Neural cell (in vitro differentiated cells): ENCODE measurements around the gene DUS3L. TPM values are rescaled to one million over a fixed set of nuclear protein-coding genes. Genes with fewer than 3 reads are reported as not detected.

Experiments
- H2AFZ ChIP-seq: fragments of 200-600, 300-800 bp; sonication (generic), shearing (Covaris generic); 2 replicates; pipeline ENCODE4 v1.6.0; 2014; ENCODE audit warnings: low read depth, mild to moderate bottlenecking, antibody characterized with exemption, low read length, moderate library complexity
- H3F3A ChIP-seq: fragments of 200-600 bp; shearing (Covaris generic); 2 replicates; pipeline ENCODE4 v1.6.1; 2016; ENCODE audit warnings: mild to moderate bottlenecking, moderate library complexity, mixed read lengths, antibody characterized with exemption, low read length; ENCODE audit not compliant: insufficient read depth, poor library complexity, severe bottlenecking
- H3K27ac ChIP-seq: fragments of 200-600, 300-800 bp; sonication (generic), shearing (Covaris generic); 2 replicates; pipeline ENCODE4 v1.5.1; 2014; ENCODE audit warnings: mild to moderate bottlenecking, low read length, moderate library complexity
- H3K27me3 ChIP-seq: fragments of 300-800, 200-600 bp; sonication (generic), shearing (Covaris generic); 2 replicates; pipeline ENCODE4 v1.6.0; 2014; ENCODE audit warnings: mild to moderate bottlenecking, low read depth, low read length, moderate library complexity; ENCODE audit not compliant: insufficient read depth
- H3K36me3 ChIP-seq: fragments of 300-800, 200-600 bp; sonication (generic), shearing (Covaris generic); 2 replicates; pipeline ENCODE4 v1.5.1; 2014; ENCODE audit warnings: mild to moderate bottlenecking, antibody characterized with exemption, low read length, moderate library complexity; ENCODE audit not compliant: insufficient read depth
- H3K4me2 ChIP-seq: fragments of 300-800, 200-600 bp; sonication (generic), shearing (Covaris generic); 2 replicates; pipeline ENCODE4 v1.6.0; 2014; ENCODE audit warnings: mild to moderate bottlenecking, low read length
- H3K4me3 ChIP-seq: fragments of 300-800, 200-600 bp; sonication (generic), shearing (Covaris generic); 2 replicates; pipeline ENCODE4 v1.5.1; 2014; ENCODE audit warnings: mild to moderate bottlenecking, low read length, moderate library complexity
- H3K79me2 ChIP-seq: fragments of 200-600 bp; shearing (Covaris generic); replicated peaks from 2 replicates; pipeline ENCODE4 v1.6.0; 2014; ENCODE audit warnings: mild to moderate bottlenecking, low read length, moderate library complexity; ENCODE audit not compliant: insufficient read depth
- H3K9ac ChIP-seq: fragments of 300-800, 200-600 bp; sonication (generic), shearing (Covaris generic); 2 replicates; pipeline ENCODE4 v1.6.1; 2016; ENCODE audit warnings: mild to moderate bottlenecking, low read length, mixed read lengths
- H3K9me2 ChIP-seq: fragments of 200-600 bp; shearing (Covaris generic); 2 replicates; pipeline ENCODE4 v1.6.1; 2016; ENCODE audit warnings: mild to moderate bottlenecking, low read length, mixed read lengths; ENCODE audit not compliant: insufficient read depth
- H3K9me3 ChIP-seq: fragments of 200-600, 300-800 bp; sonication (generic), shearing (Covaris generic); 2 replicates; pipeline ENCODE4 v1.6.1; 2016; ENCODE audit warnings: mild to moderate bottlenecking, mixed run types, low read length, moderate library complexity, mixed read lengths
- H4K20me1 ChIP-seq: fragments of 200-600 bp; shearing (Covaris generic); 2 replicates; pipeline ENCODE4 v1.6.1; 2016; ENCODE audit warnings: mild to moderate bottlenecking, mixed run types; ENCODE audit not compliant: insufficient read depth
- CTCF ChIP-seq: fragments of 450-650 bp; IDR thresholded peaks from 2 replicates; pipeline ENCODE4 v1.5.1; 2014; ENCODE audit warnings: antibody characterized with exemption, mild to moderate bottlenecking, moderate library complexity; ENCODE audit not compliant: poor library complexity, severe bottlenecking
- EP300 ChIP-seq: fragments of 450-650 bp; conservative IDR thresholded peaks from 2 replicates; pipeline ENCODE4 v1.6.1; 2014; ENCODE audit warnings: antibody characterized with exemption, mild to moderate bottlenecking, moderate library complexity; ENCODE audit not compliant: poor library complexity, severe bottlenecking
- EZH2 ChIP-seq: fragments of 200-600, 300-800 bp; shearing (Covaris generic), sonication (generic); IDR thresholded peaks from 2 replicates; pipeline ENCODE4 v1.6.1; 2014; ENCODE audit warnings: antibody characterized with exemption, low read length, borderline replicate concordance, mild to moderate bottlenecking; ENCODE audit not compliant: insufficient read depth, poor library complexity, severe bottlenecking
- MXI1 ChIP-seq: fragments of 450-650 bp; conservative IDR thresholded peaks from 2 replicates; pipeline ENCODE4 v1.6.1; 2014; ENCODE audit warnings: antibody characterized with exemption, mild to moderate bottlenecking; ENCODE audit not compliant: poor library complexity, severe bottlenecking
- POLR2AphosphoS5 ChIP-seq: IDR thresholded peaks from 2 replicates; pipeline ENCODE4 v1.6.1; 2012
- RAD21 ChIP-seq: fragments of 450-650 bp; conservative IDR thresholded peaks from 2 replicates; pipeline ENCODE4 v1.6.1; 2014; ENCODE audit warnings: antibody characterized with exemption, mild to moderate bottlenecking, moderate library complexity
- REST ChIP-seq: IDR thresholded peaks from 2 replicates; pipeline ENCODE4 v1.6.1; 2012; ENCODE audit warnings: borderline replicate concordance
- SMC3 ChIP-seq: fragments of 450-650 bp; conservative IDR thresholded peaks from 2 replicates; pipeline ENCODE4 v1.6.1; 2014; ENCODE audit warnings: antibody characterized with exemption, mild to moderate bottlenecking, moderate library complexity; ENCODE audit not compliant: poor library complexity
- TAF1 ChIP-seq: IDR thresholded peaks from 2 replicates; pipeline ENCODE4 v1.6.1; 2012; ENCODE audit warnings: low read depth
- polyA plus RNA-seq: library from polyadenylated mRNA; depleted of rRNA; stranded (reverse); fragments of >200 nt; gene quantifications from 2 replicates; pipeline ENCODE4 v1.2.3, GENCODE V29; 2014

Gene DUS3L
- polyA plus RNA-seq, 1 donor from 2014 or later = 34.2 TPM

- Histone ChIP-seq H3K27me3 (peaks cover 14% of the 10 kb centered on the region), H3K4me2 (no peak overlapping the region), H3K9me2 (no peaks in the 10 kb centered on the region), H4K20me1 (no peaks in the 10 kb centered on the region), H2AFZ (no peak overlapping the region), H3K9ac (no peak overlapping the region), H3K79me2 (no peaks in the 10 kb centered on the region), H3F3A (no peaks in the 10 kb centered on the region), H3K27ac (no peak overlapping the region), H3K4me3 (no peak overlapping the region), H3K9me3 (no peaks in the 10 kb centered on the region), H3K36me3 (no peaks in the 10 kb centered on the region)
- no peak for TF ChIP-seq EZH2
- TF ChIP-seq EP300 = no peak
- no peak for TF ChIP-seq TAF1
- no peak for TF ChIP-seq REST
- TF ChIP-seq MXI1 = no peak
- TF ChIP-seq POLR2AphosphoS5 = no peak
- no peak for TF ChIP-seq CTCF
- no peak for TF ChIP-seq SMC3
- TF ChIP-seq RAD21 = no peak
These were observed 8.6 kb upstream of the DUS3L start for GRCh38 chr19:5799247-5800241.

GRCh38 chr19:5798244-5798643, 7.3 kb upstream of the DUS3L start:
- H3K9ac ChIP-seq = no peak overlapping the region
- no peak overlapping the region for H3K4me2 ChIP-seq
- H3K36me3 ChIP-seq = no peaks in the 10 kb centered on the region
- H3K4me3 ChIP-seq = no peak overlapping the region
- TF ChIP-seq RAD21 = no peak
- no peak for TF ChIP-seq EZH2
- TF ChIP-seq POLR2AphosphoS5 = no peak
- H3K27ac ChIP-seq = no peak overlapping the region
- H3K9me2 ChIP-seq = no peaks in the 10 kb centered on the region
- no peak overlapping the region for H2AFZ ChIP-seq
- H3K9me3 ChIP-seq = no peaks in the 10 kb centered on the region
- no peaks in the 10 kb centered on the region for H4K20me1 ChIP-seq
- no peaks in the 10 kb centered on the region for H3K79me2 ChIP-seq
- H3F3A ChIP-seq = no peaks in the 10 kb centered on the region
- peaks cover under 1% of the 10 kb centered on the region for H3K27me3 ChIP-seq
